HepG2 (cell line): ENCODE data around the gene ME3.

Source experiments
- POLR2A ChIP-seq, 2 experiments: IDR thresholded peaks; 2 replicates each; pipeline ENCODE4 v1.6.1; 2011; ENCODE audit warnings: low read depth in 2 of 2, low read length in 2 of 2, mild to moderate bottlenecking in 1 of 2, moderate library complexity in 1 of 2; ENCODE audit not compliant: insufficient read depth in 1 of 2
- RFX1 ChIP-seq: fragments of 450-650 bp; IDR thresholded peaks from 2 replicates; pipeline ENCODE4 v1.6.1; 2017
- SETDB1 ChIP-seq: sonication (generic); formaldehyde crosslinking; IDR thresholded peaks from 2 replicates; pipeline ENCODE4 v1.5.1; 2020; ENCODE audit warnings: missing genetic modification reagents, mild to moderate bottlenecking, borderline replicate concordance
- SMC3 ChIP-seq: IDR thresholded peaks from 2 replicates; pipeline ENCODE4 v1.6.1; 2011; ENCODE audit warnings: low read length, improper control_type of control experiment
- TCF7L2 ChIP-seq: IDR thresholded peaks from 2 replicates; pipeline ENCODE4 v1.6.1; 2011; ENCODE audit warnings: mild to moderate bottlenecking, low read depth, low read length, moderate library complexity
- TRIM24 ChIP-seq: sonication (generic); formaldehyde crosslinking; IDR thresholded peaks from 2 replicates; pipeline ENCODE4 v1.8.0; 2022; ENCODE audit warnings: mild to moderate bottlenecking, missing genetic modification reagents
- TF ChIP-seq, protein P1 (sequence below), 2 experiments: sonication (generic) in 1 of 2; formaldehyde crosslinking in 1 of 2; IDR thresholded peaks; 2 replicates each; pipeline versions ENCODE4 v1.4.0 to v1.6.1; 2018 to 2020; ENCODE audit warnings: missing genetic modification reagents in 2 of 2, borderline replicate concordance in 1 of 2, low read depth in 1 of 2, mild to moderate bottlenecking in 1 of 2, missing biosample characterization in 1 of 2
- TF ChIP-seq, protein P2 (sequence below): sonication (generic); formaldehyde crosslinking; IDR thresholded peaks from 2 replicates; pipeline ENCODE4 v1.4.0; 2020; ENCODE audit warnings: mild to moderate bottlenecking, missing genetic modification reagents, borderline replicate concordance
- TF ChIP-seq, protein P3 (sequence below): sonication (generic); formaldehyde crosslinking; IDR thresholded peaks from 2 replicates; pipeline ENCODE4 v1.5.0; 2020; ENCODE audit warnings: missing genetic modification reagents

DNA sequence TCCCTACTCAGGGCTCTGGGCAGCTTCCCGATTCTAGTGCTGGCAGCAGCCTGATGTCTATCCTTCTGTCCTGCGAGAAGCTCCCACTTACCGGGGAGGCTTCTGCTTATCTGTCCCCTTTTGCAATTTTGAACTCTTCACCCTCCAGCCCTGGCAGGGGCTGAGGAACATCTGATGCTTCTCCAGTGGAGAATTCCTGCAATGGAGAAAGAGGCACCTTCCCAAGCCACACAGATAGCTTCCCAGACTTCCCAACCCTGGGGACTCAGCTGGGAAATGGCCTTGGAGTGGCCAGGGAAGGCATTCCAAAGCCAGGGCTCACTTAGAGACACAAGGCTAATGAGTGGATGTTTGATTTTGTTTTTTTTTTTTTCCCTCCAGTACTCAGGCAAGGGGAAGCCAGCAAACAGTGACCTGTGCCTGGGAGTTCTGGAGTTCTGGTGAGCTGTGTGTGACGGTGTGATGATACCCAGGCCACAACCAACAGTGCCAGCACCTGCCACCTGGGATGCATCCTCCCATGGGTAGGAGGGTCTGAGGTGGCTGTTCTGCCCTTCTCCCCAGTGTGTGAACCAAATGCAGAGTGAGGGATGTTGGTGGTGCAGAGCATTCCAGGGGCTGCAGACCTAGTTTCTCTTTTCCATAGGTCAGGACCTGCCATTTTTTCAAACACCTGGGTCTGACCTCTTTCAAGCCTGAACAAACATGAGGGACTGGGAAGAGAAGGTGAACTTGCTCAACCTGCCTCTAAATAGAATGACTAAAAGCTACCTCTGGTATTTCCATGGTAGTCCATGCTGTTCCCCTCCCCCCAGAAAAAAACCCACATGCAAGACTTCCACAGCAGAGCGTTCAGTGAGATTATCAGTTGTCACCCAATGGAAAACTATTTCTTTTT is 202.7 kb downstream of the ME3 start:
- TF ChIP-seq SMC3 (no peak), SETDB1 (CRISPR knock-in tag) (no peak), TRIM24 (CRISPR knock-in tag) (no peak), POLR2A (IDR thresholded peaks at IDR 0.05; ENCODE audit: insufficient read depth in 1 of 2, low read depth in 2 of 2, low read length in 2 of 2) (no peak), RFX1 (no peak), TCF7L2 (no peak)
- TF ChIP-seq, protein P1, sequence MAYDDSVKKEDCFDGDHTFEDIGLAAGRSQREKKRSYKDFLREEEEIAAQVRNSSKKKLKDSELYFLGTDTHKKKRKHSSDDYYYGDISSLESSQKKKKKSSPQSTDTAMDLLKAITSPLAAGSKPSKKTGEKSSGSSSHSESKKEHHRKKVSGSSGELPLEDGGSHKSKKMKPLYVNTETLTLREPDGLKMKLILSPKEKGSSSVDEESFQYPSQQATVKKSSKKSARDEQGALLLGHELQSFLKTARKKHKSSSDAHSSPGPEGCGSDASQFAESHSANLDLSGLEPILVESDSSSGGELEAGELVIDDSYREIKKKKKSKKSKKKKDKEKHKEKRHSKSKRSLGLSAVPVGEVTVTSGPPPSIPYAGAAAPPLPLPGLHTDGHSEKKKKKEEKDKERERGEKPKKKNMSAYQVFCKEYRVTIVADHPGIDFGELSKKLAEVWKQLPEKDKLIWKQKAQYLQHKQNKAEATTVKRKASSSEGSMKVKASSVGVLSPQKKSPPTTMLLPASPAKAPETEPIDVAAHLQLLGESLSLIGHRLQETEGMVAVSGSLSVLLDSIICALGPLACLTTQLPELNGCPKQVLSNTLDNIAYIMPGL (CRISPR knock-in tag; IDR thresholded peaks at IDR 0.05; ENCODE audit: borderline replicate concordance in 1 of 2, low read depth in 1 of 2) = no peak
- TF ChIP-seq, protein P2, sequence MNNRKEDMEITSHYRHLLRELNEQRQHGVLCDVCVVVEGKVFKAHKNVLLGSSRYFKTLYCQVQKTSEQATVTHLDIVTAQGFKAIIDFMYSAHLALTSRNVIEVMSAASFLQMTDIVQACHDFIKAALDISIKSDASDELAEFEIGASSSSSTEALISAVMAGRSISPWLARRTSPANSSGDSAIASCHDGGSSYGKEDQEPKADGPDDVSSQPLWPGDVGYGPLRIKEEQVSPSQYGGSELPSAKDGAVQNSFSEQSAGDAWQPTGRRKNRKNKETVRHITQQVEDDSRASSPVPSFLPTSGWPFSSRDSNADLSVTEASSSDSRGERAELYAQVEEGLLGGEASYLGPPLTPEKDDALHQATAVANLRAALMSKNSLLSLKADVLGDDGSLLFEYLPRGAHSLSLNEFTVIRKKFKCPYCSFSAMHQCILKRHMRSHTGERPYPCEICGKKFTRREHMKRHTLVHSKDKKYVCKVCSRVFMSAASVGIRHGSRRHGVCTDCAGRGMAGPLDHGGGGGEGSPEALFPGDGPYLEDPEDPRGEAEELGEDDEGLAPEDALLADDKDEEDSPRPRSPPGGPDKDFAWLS = no peak
- TF ChIP-seq, protein P3, sequence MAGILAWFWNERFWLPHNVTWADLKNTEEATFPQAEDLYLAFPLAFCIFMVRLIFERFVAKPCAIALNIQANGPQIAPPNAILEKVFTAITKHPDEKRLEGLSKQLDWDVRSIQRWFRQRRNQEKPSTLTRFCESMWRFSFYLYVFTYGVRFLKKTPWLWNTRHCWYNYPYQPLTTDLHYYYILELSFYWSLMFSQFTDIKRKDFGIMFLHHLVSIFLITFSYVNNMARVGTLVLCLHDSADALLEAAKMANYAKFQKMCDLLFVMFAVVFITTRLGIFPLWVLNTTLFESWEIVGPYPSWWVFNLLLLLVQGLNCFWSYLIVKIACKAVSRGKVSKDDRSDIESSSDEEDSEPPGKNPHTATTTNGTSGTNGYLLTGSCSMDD (CRISPR knock-in tag) = no peak
